ENCODE data around the gene INSL3. TPM values are rescaled to one million over a fixed set of nuclear protein-coding genes. Genes with fewer than 3 reads are reported as not detected.

Gene INSL3
- total RNA-seq, 1 donor from 2014 or later: not detected

DNA sequence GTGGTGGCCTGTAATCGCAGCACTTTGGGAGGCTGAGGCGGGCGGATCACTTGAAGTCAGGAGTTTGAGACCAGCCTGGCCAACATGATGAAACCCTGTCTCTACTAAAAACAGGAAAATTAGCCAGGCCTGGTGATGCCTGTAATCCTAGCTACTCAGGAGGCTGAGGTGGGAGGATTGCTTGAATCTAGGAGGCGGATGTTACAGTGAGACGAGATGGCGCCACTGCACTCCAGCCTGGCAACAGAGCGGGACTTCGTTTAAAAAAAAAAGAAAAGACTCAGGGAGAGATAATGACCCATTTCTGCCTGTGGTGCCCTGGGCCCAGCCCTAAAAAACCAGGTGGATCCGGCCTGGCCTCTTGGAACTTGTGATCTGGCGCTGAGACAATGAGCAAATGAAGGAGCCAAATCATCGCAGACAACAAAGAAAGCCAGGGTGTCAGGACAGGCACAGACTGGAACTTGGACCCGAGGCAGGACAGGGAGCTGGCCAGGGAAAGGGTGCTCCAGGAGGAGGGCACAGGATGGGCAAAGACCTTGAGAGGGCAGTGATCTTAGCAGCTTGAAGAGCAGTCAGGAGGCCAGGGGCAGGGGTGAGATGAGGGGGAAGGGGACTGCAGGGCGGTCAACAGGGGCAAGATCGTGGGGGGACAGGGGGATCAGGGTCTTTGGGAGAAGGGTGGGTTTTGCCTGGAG is 27.4 kb upstream of the INSL3 start:
- Histone ChIP-seq H3K9me3 (no peaks in the 10 kb centered on the region), H3K4me3 (no peak overlapping the region), H3K4me1 (peaks cover 18% of the 10 kb centered on the region), H3K27me3 (no peaks in the 10 kb centered on the region), H3K27ac (peak overlapping the region; percentile 45), H3K36me3 (no peaks in the 10 kb centered on the region)
- intact Hi-C loops (cut with DNase I): no loop called here
- TF ChIP-seq POLR2A (IDR thresholded peaks at IDR 0.05) (no peak), POLR2AphosphoS5 (IDR thresholded peaks at IDR 0.05; ENCODE audit: insufficient read depth in 1 of 2, low read depth in 1 of 2) (no peak)
- TF ChIP-seq, protein P1, sequence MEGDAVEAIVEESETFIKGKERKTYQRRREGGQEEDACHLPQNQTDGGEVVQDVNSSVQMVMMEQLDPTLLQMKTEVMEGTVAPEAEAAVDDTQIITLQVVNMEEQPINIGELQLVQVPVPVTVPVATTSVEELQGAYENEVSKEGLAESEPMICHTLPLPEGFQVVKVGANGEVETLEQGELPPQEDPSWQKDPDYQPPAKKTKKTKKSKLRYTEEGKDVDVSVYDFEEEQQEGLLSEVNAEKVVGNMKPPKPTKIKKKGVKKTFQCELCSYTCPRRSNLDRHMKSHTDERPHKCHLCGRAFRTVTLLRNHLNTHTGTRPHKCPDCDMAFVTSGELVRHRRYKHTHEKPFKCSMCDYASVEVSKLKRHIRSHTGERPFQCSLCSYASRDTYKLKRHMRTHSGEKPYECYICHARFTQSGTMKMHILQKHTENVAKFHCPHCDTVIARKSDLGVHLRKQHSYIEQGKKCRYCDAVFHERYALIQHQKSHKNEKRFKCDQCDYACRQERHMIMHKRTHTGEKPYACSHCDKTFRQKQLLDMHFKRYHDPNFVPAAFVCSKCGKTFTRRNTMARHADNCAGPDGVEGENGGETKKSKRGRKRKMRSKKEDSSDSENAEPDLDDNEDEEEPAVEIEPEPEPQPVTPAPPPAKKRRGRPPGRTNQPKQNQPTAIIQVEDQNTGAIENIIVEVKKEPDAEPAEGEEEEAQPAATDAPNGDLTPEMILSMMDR (IDR thresholded peaks at IDR 0.05): no peak
- no peak for DNase-seq (ENCODE audit: extremely low spot score in 2 of 2)

DNA sequence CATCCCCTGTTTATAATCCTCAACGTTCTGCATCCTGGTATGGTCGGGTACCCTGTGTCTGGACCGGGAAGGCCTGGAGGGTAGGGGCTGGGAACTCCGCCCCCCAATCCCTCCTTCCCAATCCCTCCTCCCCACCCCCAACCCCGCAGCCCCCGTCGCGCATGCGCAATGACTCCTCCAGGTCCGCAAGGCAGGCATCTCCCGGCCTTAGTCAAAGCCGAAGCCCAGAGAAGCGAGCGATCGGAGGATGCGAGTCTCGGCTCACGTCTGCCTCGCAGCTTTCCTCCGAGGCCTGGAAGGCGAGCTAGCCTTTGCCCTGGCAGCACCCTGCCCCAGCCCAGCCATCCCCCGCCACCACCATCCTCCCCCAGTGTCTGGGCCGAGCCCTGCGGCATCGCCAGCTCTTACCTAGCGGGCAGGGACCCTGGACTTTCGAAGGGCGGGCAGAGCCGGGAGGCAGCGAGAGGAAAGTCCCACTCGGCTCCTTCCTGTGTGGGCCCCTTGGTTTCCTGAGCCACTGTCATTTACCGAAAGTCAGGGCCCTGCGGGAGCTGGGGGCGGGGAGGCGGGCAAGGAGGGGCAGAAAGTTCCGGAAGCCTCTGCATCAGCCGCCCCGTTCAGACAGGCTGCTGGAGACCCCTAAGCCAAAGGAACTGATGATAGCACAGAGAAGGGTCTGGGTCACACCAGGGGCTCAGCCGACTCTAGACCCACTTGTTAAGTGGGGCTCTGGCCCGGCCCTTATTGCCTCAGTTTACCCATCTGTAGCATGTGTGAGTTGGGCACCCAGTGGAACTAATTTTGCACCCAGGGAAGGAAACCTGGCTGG is 26.4 kb upstream of the INSL3 start, which contains the start of gene JAK3:
TSS of gene JAK3 (minus strand) at position 445 of the 829 bp plus-strand sequence. CDS start 3,565 bp downstream, outside the sequence.
- intact Hi-C loops (cut with DNase I): no loop called here
- Histone ChIP-seq H3K36me3 (no peaks in the 10 kb centered on the region), H3K9me3 (no peaks in the 10 kb centered on the region), H3K4me3 (peak within 1 kb of the TSS; percentile 33 to 51), H3K27ac (peak within 1 kb of the TSS; percentile 64), H3K27me3 (no peaks in the 10 kb centered on the region), H3K4me1 (peaks cover 20% of the 10 kb centered on the region)
- no peak for DNase-seq (ENCODE audit: extremely low spot score in 2 of 2)
- TF ChIP-seq POLR2A (IDR thresholded peaks at IDR 0.05) (no peak), POLR2AphosphoS5 (IDR thresholded peaks at IDR 0.05; ENCODE audit: insufficient read depth in 1 of 2, low read depth in 1 of 2) (peak in 1 of 2 donors; percentile 11)
- TF ChIP-seq, protein P1 (IDR thresholded peaks at IDR 0.05): no peak

DNA sequence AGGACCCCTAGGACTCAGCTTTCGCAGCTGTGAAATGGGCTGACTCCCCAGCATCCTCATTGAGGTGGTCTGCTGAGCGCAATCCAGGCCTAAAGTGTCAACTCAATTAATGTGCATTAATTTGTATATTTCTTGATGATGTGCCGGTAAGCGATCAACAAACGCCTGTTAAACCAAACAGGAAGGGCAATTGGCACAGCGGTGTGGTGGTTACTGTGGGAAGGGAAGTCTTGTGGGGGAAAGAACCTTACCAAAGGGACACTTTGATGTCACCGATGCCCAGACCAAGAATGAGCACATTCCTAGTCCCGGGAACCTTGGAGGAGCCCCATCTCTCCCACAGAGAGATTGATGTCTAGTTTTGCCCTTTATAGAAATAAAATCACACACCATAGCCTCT is 24.8 kb upstream of the INSL3 start:
- intact Hi-C loops (cut with DNase I): no loop called here
- Histone ChIP-seq H3K9me3 (no peaks in the 10 kb centered on the region), H3K4me3 (no peak overlapping the region), H3K27me3 (no peaks in the 10 kb centered on the region), H3K36me3 (no peaks in the 10 kb centered on the region), H3K4me1 (peaks cover 31% of the 10 kb centered on the region), H3K27ac (no peak overlapping the region)
- DNase-seq (ENCODE audit: extremely low spot score in 2 of 2): no peak
- TF ChIP-seq, protein P1 (IDR thresholded peaks at IDR 0.05): no peak
- TF ChIP-seq POLR2A (IDR thresholded peaks at IDR 0.05) (no peak), POLR2AphosphoS5 (IDR thresholded peaks at IDR 0.05; ENCODE audit: insufficient read depth in 1 of 2, low read depth in 1 of 2) (no peak)

DNA sequence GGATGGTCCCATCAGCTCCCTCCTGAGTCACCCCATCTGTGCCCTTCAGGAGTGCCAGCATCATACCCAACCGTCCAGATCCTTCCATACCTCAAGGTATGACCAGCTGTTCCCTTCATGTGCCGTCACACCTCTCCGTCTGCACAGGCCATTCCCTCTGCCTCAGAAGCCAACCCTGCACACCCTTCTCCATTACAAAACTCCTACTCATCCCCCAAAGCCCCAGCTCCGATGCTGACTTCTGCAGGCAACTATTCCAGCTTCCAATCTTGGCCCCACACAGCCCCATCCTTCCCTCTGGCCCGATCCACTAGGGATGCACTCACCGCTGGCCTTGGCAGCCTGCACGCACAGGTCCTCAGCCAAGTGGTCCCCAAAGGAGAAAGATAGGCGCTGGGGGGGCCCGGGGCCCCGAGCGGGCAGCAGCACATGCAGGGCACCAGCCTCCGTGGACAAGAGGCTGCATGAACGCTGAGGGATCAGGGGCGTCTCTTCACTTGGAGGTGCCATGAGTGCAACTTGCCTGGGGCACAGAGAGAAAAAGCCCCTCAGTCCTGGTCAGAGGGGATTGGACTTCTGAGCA is 22.7 kb upstream of the INSL3 start:
- no peak for DNase-seq (ENCODE audit: extremely low spot score in 2 of 2)
- H3K4me3 ChIP-seq: no peak overlapping the region
- H3K27me3 ChIP-seq: no peaks in the 10 kb centered on the region
- H3K9me3 ChIP-seq: no peaks in the 10 kb centered on the region
- intact Hi-C loops (cut with DNase I): no loop called here
- TF ChIP-seq, protein P1 (IDR thresholded peaks at IDR 0.05): no peak
- TF ChIP-seq POLR2AphosphoS5 (IDR thresholded peaks at IDR 0.05; ENCODE audit: insufficient read depth in 1 of 2, low read depth in 1 of 2) (no peak), POLR2A (IDR thresholded peaks at IDR 0.05) (no peak)
- no peaks in the 10 kb centered on the region for H3K36me3 ChIP-seq
- H3K4me1 ChIP-seq: peaks cover 31% of the 10 kb centered on the region
- no peak overlapping the region for H3K27ac ChIP-seq
